GM19240 (cell line): ENCODE measurements around the gene ZNF609.
"Not testable (repeated sequence)": the region's sequence is repeated elsewhere in the genome, so short reads cannot be mapped to it uniquely, and the experiment has no call there.

Experiments used
- DNase-seq: peaks from one replicate; pipeline ENCODE4 v3.0.0; 2011; ENCODE audit warnings: low spot score; ENCODE audit not compliant: insufficient read length

The ZNF609 gene

GRCh38 chr15:64459066-64459781, 1.2 kb upstream of the ZNF609 start:
- DNase-seq = no peak

- DNase-seq = no peak
These were observed 644 bp downstream of the ZNF609 start for GRCh38 chr15:64460724-64461720.

- DNase-seq = no peak
These were observed 1.4 kb downstream of the ZNF609 start for GRCh38 chr15:64461721-64462162.

GRCh38 chr15:64462492-64462891, 2.1 kb downstream of the ZNF609 start:
- no peak for DNase-seq

- no peak for DNase-seq
These were observed 4.1 kb downstream of the ZNF609 start for GRCh38 chr15:64464276-64465005.

- DNase-seq = no peak
These were observed 6.2 kb downstream of the ZNF609 start for GRCh38 chr15:64466408-64467141.

GRCh38 chr15:64472161-64472560, 11.8 kb downstream of the ZNF609 start:
- no peak for DNase-seq

GRCh38 chr15:64474846-64475245, 14.5 kb downstream of the ZNF609 start:
- no peak for DNase-seq

- DNase-seq = no peak
These were observed 16.2 kb downstream of the ZNF609 start for GRCh38 chr15:64476550-64476949.

- no peak for DNase-seq
These were observed 18.5 kb downstream of the ZNF609 start for GRCh38 chr15:64478863-64479262.

GRCh38 chr15:64480891-64481290, 20.5 kb downstream of the ZNF609 start:
- no peak for DNase-seq

GRCh38 chr15:64483749-64484148, 23.4 kb downstream of the ZNF609 start:
- no peak for DNase-seq

- DNase-seq = no peak
These were observed 25.4 kb downstream of the ZNF609 start for GRCh38 chr15:64485796-64486195.

- no peak for DNase-seq
These were observed 30.4 kb downstream of the ZNF609 start for GRCh38 chr15:64490598-64491259.

GRCh38 chr15:64493641-64494040, 33.3 kb downstream of the ZNF609 start:
- no peak for DNase-seq

GRCh38 chr15:64495968-64496367, 35.6 kb downstream of the ZNF609 start:
- not testable (repeated sequence) for DNase-seq

- DNase-seq = no peak
These were observed 40.5 kb downstream of the ZNF609 start for GRCh38 chr15:64500695-64501395.

- DNase-seq = no peak
These were observed 41.0 kb downstream of the ZNF609 start for GRCh38 chr15:64501396-64501715.

GRCh38 chr15:64502151-64502550, 41.8 kb downstream of the ZNF609 start:
- no peak for DNase-seq

GRCh38 chr15:64502551-64502950, 42.2 kb downstream of the ZNF609 start:
- DNase-seq = no peak
